RWPE2 (cell line): ENCODE measurements around the gene ZNF678.

Experiments
- ATAC-seq: fragments of 200-7000 bp; cut with Tn5 transposase; 3 replicates; pipeline ENCODE4 v1.9.1; 2021; ENCODE audit warnings: low read depth
- DNase-seq: peaks from one replicate; pipeline ENCODE4 v3.0.0-alpha.2; 2020; ENCODE audit warnings: low spot score
- H3K27ac ChIP-seq: fragments of 450-650 bp; 2 replicates; pipeline ENCODE4 v1.5.1; 2017; ENCODE audit warnings: mild to moderate bottlenecking; ENCODE audit not compliant: poor library complexity, severe bottlenecking
- H3K27me3 ChIP-seq: fragments of 250-450 bp; sonication (Bioruptor Pico); 2 replicates; pipeline ENCODE4 v1.5.1; 2021; ENCODE audit warnings: mild to moderate bottlenecking, moderate library complexity; ENCODE audit not compliant: insufficient read depth, poor library complexity, severe bottlenecking
- H3K36me3 ChIP-seq: fragments of 250-450 bp; sonication (Bioruptor Pico); 2 replicates; pipeline ENCODE4 v1.5.1; 2020; ENCODE audit warnings: low read depth, mild to moderate bottlenecking, moderate library complexity
- H3K4me1 ChIP-seq: fragments of 250-450 bp; sonication (Bioruptor Pico); 2 replicates; pipeline ENCODE4 v1.5.1; 2021; ENCODE audit warnings: mild to moderate bottlenecking, moderate library complexity; ENCODE audit not compliant: insufficient read depth, poor library complexity, severe bottlenecking
- H3K4me3 ChIP-seq: fragments of 250-450 bp; sonication (Bioruptor Pico); 2 replicates; pipeline ENCODE4 v1.5.1; 2021; ENCODE audit warnings: mild to moderate bottlenecking, moderate library complexity; ENCODE audit not compliant: severe bottlenecking
- H3K9me3 ChIP-seq: fragments of 250-450 bp; sonication (Bioruptor Pico); 2 replicates; pipeline ENCODE4 v1.5.1; 2021; ENCODE audit warnings: mild to moderate bottlenecking, moderate library complexity; ENCODE audit not compliant: severe bottlenecking
- TF ChIP-seq, protein P1 (sequence below): fragments of 450-650 bp; IDR thresholded peaks from one replicate; pipeline ENCODE4 v1.5.1; 2017; ENCODE audit warnings: mild to moderate bottlenecking, moderate library complexity; ENCODE audit not compliant: poor library complexity, severe bottlenecking

The ZNF678 gene

DNA sequence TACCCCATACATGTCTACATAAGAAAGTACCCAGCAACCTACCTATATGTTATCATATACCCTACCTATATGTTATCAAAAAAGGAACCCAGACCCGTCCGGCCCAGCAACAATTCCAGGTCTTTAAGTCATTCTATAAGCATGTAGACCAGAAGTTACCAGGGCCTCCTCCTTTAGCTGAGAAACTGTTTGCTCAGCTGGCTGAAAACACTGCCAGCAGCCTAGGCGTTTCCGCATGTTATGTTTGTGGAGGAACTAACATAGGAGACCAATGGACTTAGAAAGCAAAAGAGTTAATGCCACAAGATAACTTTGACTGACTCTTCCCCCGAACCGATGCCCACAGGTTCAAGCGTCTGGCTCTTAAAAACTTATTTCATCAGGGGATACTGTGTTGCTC lies 7.1 kb upstream of the ZNF678 start:
- ATAC-seq (no peak), DNase-seq (no peak)
- Histone ChIP-seq H3K4me1 (no peaks in the 10 kb centered on the region), H3K4me3 (no peak overlapping the region), H3K27ac (no peak overlapping the region), H3K9me3 (no peaks in the 10 kb centered on the region), H3K27me3 (no peaks in the 10 kb centered on the region), H3K36me3 (no peaks in the 10 kb centered on the region)
- TF ChIP-seq, protein P1, sequence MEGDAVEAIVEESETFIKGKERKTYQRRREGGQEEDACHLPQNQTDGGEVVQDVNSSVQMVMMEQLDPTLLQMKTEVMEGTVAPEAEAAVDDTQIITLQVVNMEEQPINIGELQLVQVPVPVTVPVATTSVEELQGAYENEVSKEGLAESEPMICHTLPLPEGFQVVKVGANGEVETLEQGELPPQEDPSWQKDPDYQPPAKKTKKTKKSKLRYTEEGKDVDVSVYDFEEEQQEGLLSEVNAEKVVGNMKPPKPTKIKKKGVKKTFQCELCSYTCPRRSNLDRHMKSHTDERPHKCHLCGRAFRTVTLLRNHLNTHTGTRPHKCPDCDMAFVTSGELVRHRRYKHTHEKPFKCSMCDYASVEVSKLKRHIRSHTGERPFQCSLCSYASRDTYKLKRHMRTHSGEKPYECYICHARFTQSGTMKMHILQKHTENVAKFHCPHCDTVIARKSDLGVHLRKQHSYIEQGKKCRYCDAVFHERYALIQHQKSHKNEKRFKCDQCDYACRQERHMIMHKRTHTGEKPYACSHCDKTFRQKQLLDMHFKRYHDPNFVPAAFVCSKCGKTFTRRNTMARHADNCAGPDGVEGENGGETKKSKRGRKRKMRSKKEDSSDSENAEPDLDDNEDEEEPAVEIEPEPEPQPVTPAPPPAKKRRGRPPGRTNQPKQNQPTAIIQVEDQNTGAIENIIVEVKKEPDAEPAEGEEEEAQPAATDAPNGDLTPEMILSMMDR: no peak

DNA sequence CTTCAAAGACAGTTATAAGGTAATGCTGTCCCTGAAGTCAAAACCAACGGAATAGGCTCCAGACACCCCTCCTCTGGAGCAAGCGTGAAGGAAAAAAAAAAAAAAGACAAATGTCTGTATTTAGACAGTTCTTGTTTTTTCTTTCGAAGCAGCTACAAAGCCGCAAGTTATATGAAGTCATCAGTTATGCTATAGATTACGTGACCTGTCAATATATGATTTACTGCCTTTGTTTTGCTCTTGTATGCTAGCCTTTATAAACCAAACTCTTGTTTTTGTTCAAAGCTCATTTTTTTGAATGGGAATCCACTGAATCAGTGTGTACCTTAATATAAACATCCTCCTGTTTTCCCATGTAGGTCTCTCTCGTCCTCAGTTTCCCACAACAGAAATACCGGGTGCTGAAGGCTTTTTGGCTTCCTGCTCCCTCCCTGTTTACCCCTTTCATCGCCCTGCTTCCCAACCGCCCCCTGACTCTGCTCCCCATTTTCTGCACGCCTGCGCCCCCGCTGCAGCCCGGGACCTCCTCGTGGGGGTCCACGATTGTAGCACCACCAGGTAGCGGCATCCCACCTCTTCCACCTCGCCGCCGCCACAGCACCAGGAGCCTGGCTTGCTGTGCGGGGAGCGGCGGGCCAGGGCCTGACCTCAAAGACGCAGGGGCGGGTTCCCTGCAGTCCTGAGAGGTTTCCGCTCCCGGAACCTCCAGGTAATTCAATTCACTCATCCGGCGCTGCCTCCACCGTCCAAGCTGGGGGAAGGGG lies 5.2 kb upstream of the ZNF678 start:
- Histone ChIP-seq H3K4me1 (no peaks in the 10 kb centered on the region), H3K4me3 (no peak overlapping the region), H3K27me3 (no peaks in the 10 kb centered on the region), H3K9me3 (no peaks in the 10 kb centered on the region), H3K36me3 (no peaks in the 10 kb centered on the region), H3K27ac (no peak overlapping the region)
- TF ChIP-seq, protein P1: no peak
- DNase-seq: no peak
- no peak for ATAC-seq

DNA sequence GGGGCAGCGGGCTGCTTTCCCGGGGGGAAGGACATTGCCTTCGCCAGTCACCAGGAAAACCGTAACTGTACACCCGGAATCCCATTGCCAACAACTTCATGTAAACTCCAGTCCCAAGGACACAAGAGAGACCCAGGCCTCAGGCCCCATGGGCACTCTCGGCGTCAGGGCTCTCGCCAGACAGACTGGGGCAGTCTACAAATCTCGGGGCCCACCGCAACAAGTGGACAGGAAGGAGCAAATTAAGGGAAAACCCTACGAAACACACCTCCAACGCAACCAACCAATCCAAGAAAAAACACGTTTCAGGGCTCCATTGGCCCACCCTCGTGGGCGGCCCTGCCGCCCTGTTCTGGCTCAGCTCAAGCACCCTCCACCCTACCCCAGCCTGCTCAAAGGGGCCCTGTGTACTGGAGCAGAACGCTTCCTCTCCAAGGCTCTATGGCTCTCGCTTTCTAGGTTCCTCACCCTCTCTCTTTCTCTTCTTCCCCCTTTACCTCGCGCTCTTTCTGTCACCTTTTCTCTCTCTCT lies 4.6 kb upstream of the ZNF678 start:
- TF ChIP-seq, protein P1: no peak
- Histone ChIP-seq H3K27ac (no peak overlapping the region), H3K4me3 (no peak overlapping the region), H3K36me3 (no peaks in the 10 kb centered on the region), H3K27me3 (no peaks in the 10 kb centered on the region), H3K9me3 (no peaks in the 10 kb centered on the region), H3K4me1 (no peaks in the 10 kb centered on the region)
- no peak for DNase-seq
- ATAC-seq: no peak

DNA sequence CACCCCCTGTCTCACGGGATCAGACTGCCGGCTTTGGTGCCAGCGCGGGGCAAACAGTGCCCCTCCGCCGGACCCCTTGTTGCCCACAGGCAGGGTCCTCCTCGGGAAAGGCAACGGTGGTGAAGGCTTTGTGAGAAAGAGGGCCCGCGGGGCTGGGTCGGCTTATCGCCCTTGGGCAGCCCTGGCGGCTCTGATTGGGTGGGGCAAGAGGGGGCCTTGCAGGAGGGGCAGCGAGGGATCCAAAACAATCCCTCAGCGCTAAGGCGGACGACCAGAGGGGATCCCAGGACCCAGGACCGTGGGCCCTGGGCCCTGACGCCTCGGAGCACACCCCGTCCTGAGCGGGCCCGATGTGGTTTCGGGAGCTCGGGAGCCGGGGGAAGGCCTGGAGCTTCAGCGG lies 3.9 kb upstream of the ZNF678 start:
- ATAC-seq: no peak
- TF ChIP-seq, protein P1: no peak
- DNase-seq: no peak
- Histone ChIP-seq H3K36me3 (no peaks in the 10 kb centered on the region), H3K4me1 (no peaks in the 10 kb centered on the region), H3K9me3 (no peaks in the 10 kb centered on the region), H3K27ac (no peak overlapping the region), H3K27me3 (no peaks in the 10 kb centered on the region), H3K4me3 (no peak overlapping the region)

DNA sequence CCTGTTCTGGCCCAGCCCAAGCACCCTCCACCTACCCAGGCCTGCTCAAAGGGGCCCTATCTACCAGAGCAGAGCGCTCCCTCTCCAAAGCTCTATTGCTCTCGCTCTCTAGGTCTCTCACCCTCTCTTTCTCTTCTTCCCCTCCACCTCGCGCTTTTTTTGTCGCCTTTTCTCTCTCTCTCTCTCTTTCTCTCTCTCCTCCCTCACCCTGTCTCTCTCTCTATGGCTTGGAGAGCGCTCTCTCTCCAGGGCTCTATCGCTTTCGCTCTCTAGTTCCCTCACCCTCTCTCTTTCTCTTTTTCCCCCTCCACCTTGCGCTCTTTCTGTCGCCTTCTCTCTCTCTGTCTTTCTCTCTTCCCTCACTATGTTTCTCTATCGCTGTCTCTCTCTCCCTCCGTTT lies 3.4 kb upstream of the ZNF678 start:
- Histone ChIP-seq H3K27ac (no peak overlapping the region), H3K4me1 (no peaks in the 10 kb centered on the region), H3K36me3 (no peaks in the 10 kb centered on the region), H3K4me3 (no peak overlapping the region), H3K27me3 (no peaks in the 10 kb centered on the region), H3K9me3 (no peaks in the 10 kb centered on the region)
- ATAC-seq (no peak), DNase-seq (no peak)
- TF ChIP-seq, protein P1: no peak
